Measurements from ENCODE around the gene VEZF1.
"Not testable (repeated sequence)": the region's sequence is repeated elsewhere in the genome, so short reads cannot be mapped to it uniquely, and the experiment has no call there.

The VEZF1 gene

DNA sequence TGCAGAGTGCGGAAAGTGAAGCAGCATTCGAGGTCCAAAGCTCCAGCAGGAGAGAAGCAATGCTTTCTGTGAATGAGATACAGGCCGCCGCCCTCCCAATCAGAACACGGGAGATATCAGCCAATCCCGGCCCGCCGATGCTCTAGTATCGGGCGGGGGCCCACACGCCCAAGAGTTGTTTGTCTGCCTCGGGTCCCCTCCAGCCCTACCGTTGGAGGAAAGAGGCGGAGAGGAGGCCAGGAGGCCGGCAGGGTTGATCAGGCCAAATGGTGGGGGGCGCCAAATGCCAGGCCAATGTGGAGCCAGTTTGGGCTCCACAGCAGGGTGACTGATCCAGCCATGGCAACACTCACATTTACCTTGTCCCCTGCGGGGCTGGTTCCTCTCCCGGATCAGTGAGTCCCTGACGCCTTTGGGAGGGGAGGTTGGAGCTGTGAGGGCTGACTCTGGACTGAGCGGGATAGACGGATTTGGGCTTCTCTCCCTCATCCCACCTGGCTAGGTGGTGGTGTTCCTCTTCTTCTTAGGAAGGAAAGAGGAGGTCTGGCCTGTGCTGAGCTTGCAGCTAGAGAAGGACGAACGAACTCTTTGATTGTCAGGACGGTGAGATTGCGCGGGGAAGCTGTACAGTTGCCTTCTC is 22.4 kb downstream of the VEZF1 start:
- no peaks in the 10 kb centered on the region for H3K36me3 ChIP-seq
- TF ChIP-seq, protein P1, sequence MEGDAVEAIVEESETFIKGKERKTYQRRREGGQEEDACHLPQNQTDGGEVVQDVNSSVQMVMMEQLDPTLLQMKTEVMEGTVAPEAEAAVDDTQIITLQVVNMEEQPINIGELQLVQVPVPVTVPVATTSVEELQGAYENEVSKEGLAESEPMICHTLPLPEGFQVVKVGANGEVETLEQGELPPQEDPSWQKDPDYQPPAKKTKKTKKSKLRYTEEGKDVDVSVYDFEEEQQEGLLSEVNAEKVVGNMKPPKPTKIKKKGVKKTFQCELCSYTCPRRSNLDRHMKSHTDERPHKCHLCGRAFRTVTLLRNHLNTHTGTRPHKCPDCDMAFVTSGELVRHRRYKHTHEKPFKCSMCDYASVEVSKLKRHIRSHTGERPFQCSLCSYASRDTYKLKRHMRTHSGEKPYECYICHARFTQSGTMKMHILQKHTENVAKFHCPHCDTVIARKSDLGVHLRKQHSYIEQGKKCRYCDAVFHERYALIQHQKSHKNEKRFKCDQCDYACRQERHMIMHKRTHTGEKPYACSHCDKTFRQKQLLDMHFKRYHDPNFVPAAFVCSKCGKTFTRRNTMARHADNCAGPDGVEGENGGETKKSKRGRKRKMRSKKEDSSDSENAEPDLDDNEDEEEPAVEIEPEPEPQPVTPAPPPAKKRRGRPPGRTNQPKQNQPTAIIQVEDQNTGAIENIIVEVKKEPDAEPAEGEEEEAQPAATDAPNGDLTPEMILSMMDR (IDR thresholded peaks at IDR 0.05; ENCODE audit: low read depth, low read length): no peak
- DNase-seq: peak; percentile 6
- H3K9me3 ChIP-seq (ENCODE audit: severe bottlenecking): no peaks in the 10 kb centered on the region
- H3K4me3 ChIP-seq (ENCODE audit: low read depth, low read length): no peak overlapping the region
- H3K27ac ChIP-seq: no peak overlapping the region
- H3K27me3 ChIP-seq (ENCODE audit: insufficient read depth, low read depth, severe bottlenecking): no peaks in the 10 kb centered on the region

DNA sequence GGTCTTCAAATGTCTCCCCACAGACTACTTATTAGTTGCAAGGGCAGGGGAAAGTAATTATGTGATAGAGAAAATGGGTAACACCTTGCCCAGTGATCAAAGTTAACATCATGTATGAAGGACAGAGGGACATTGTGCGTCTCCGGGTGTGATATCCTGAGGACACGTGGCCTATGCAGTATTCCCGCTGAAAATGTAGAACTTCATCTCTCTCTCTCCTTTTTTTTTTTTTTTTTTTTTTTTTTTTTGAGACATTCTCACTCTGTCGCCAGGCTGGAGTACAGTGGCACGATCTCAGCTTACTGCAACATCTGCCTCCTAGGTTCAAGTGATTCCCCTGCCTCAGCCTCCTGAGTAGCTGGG is 24.9 kb downstream of the VEZF1 start:
- no peak for DNase-seq
- H3K27ac ChIP-seq: no peak overlapping the region
- H3K27me3 ChIP-seq (ENCODE audit: insufficient read depth, low read depth, severe bottlenecking): no peaks in the 10 kb centered on the region
- H3K4me3 ChIP-seq (ENCODE audit: low read depth, low read length): no peak overlapping the region
- no peaks in the 10 kb centered on the region for H3K36me3 ChIP-seq
- no peaks in the 10 kb centered on the region for H3K9me3 ChIP-seq (ENCODE audit: severe bottlenecking)
- TF ChIP-seq, protein P1 (IDR thresholded peaks at IDR 0.05; ENCODE audit: low read depth, low read length): no peak

DNA sequence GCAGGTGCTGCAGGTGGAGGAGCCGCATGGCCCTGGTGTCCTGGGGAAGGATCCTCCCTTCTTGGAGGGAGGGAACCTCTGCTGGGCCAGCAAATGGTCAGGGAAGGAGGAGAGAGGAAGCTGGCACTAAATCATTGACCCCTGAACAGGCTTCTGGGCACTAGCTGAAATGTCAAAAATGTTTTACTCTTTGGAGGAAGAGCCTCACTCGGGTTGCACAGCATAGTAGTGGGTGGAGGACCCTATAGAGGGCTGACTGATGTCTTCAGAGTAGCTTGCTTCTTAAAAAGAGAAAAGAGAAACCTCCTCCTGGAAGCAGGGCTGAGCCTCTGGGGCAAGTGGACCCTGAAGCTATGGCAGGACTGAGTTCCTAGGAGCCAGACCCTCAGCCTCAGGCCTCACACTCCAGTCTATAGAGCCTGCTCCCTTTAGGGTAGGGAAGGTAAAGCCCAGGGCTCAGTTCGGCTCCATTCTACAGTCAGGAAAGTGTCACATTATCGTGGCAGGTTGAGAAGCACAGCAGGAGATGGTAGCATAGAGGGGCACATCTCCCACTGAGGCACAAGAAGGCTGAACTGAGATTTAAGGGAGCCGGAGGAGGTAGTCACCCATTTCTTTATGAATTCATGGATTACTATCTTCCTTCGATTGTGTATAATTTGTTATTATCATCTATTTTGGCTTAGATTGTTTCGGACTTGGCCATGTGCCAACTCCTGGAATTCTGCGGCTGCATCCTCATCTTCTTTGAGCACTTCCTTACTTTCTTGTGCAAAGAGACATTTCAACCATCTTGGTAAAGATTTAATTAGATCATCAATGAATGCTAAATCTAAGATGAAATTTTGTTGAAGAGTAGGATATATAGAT is 25.5 kb downstream of the VEZF1 start:
- H3K4me3 ChIP-seq (ENCODE audit: low read depth, low read length): no peak overlapping the region
- DNase-seq: peak; percentile 6
- no peaks in the 10 kb centered on the region for H3K27me3 ChIP-seq (ENCODE audit: insufficient read depth, low read depth, severe bottlenecking)
- TF ChIP-seq, protein P1 (IDR thresholded peaks at IDR 0.05; ENCODE audit: low read depth, low read length): no peak
- H3K9me3 ChIP-seq (ENCODE audit: severe bottlenecking): no peaks in the 10 kb centered on the region
- no peak overlapping the region for H3K27ac ChIP-seq
- no peaks in the 10 kb centered on the region for H3K36me3 ChIP-seq

DNA sequence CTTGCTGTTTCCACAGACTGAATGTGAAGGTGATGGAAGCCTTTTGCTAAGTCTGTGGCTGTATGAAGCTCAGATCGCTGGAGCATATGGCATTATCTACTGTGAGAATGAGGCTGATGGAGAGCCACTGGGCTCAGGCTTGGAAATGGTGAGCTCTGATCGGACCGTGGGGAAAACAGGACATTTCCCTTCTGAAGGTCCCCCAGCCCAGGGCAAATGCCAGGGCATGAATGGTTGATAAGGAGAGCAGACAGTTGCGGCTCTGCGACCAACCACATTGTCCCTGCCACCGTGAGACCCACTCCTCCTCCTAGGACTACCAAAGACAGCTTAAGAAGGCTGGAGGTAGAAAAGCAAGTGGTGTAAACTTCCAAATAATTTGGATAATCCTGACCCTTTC is 28.1 kb downstream of the VEZF1 start:
- no peak overlapping the region for H3K27ac ChIP-seq
- TF ChIP-seq, protein P1 (IDR thresholded peaks at IDR 0.05; ENCODE audit: low read depth, low read length): no peak
- H3K27me3 ChIP-seq (ENCODE audit: insufficient read depth, low read depth, severe bottlenecking): no peaks in the 10 kb centered on the region
- no peaks in the 10 kb centered on the region for H3K36me3 ChIP-seq
- H3K9me3 ChIP-seq (ENCODE audit: severe bottlenecking): no peaks in the 10 kb centered on the region
- peak; percentile 7 for DNase-seq
- H3K4me3 ChIP-seq (ENCODE audit: low read depth, low read length): no peak overlapping the region

DNA sequence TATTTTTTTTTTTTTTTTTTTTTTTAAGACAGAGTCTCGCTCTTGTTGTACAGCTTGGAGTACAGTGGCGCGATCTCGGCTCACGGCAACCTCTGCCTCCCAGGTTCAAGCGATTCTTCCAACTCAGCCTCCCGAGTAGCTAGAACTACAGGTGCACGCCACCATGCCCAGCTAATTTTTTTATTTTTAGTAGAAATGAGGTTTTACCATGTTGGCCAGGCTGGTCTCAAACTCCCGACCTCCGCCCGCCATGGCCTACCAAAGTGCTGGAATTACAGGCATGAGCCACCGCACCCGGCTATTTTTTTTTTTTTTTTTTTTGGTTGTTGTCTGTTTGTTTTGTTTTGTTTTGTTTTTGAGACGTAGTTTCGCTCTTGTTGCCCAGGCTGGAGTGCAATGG is 29.7 kb downstream of the VEZF1 start:
- not testable (repeated sequence) for H3K27ac ChIP-seq; H3K4me3 ChIP-seq (ENCODE audit: low read depth, low read length); H3K9me3 ChIP-seq (ENCODE audit: severe bottlenecking); H3K36me3 ChIP-seq; H3K27me3 ChIP-seq (ENCODE audit: insufficient read depth, low read depth, severe bottlenecking)
- DNase-seq: peak; percentile 2

DNA sequence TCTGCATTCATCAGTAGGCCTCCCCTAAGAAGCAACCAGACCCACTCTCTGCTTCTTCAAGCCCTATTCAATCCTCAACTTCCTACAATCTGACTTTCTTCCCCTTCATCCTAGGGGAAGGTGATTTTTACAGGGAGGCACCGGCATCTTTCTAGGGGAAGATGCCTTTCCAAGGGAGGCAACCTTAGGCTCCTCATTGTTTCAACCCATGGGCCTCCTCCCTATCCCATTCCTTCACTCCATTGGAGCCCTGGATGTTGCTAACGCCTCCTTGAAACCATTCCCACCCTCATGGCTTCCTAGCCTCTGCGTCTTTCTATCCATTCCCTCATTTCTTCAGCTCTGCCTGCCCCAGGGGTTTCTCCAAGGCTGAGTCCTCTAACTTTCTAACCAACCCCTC is 30.2 kb downstream of the VEZF1 start:
- TF ChIP-seq, protein P1 (IDR thresholded peaks at IDR 0.05; ENCODE audit: low read depth, low read length): no peak
- peak; percentile 5 for DNase-seq
- Histone ChIP-seq H3K9me3 (ENCODE audit: severe bottlenecking) (no peaks in the 10 kb centered on the region), H3K36me3 (no peaks in the 10 kb centered on the region), H3K27ac (no peak overlapping the region), H3K4me3 (ENCODE audit: low read depth, low read length) (no peak overlapping the region), H3K27me3 (ENCODE audit: insufficient read depth, low read depth, severe bottlenecking) (no peaks in the 10 kb centered on the region)
